HG03025 (cell line): ENCODE measurements around the gene WWTR1.

Experiments
- ATAC-seq: cut with Tn5 transposase; IDR thresholded peaks from one replicate; pipeline ENCODE4 v1.9.1; 2021; ENCODE audit warnings: mild to moderate bottlenecking, moderate library complexity; ENCODE audit not compliant: unreplicated experiment, low FRiP score

The WWTR1 gene

GRCh38 chr3:149626671-149627070, 31.2 kb downstream of the WWTR1 start:
- no peak for ATAC-seq

- ATAC-seq: no peak
Measured at GRCh38 chr3:149625795-149626194, 32.0 kb downstream of the WWTR1 start.

DNA sequence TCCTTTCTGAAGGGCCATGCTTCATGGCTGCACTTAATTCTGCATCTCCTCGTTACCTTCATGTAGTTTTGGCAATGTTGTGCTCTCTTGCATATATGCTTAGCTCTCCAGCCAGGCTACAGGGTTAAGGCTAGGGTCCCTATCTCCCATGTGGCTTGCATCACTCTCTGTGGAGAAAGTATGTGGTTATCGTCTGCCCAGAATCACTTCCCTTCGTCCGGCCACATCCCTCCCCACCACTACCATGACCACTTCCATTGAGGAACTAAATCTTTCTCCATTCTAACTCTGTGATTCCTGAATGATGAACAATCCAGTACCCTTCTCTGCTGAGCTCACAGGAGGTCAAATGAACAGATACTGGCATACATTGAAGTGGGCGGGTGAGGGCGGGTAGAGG, 34.0 kb downstream of the WWTR1 start:
- no peak for ATAC-seq

- peak; percentile 63 for ATAC-seq
Measured at GRCh38 chr3:149621218-149622005, 36.4 kb downstream of the WWTR1 start.

- ATAC-seq: no peak
Measured at GRCh38 chr3:149620291-149621020, 37.4 kb downstream of the WWTR1 start.

DNA sequence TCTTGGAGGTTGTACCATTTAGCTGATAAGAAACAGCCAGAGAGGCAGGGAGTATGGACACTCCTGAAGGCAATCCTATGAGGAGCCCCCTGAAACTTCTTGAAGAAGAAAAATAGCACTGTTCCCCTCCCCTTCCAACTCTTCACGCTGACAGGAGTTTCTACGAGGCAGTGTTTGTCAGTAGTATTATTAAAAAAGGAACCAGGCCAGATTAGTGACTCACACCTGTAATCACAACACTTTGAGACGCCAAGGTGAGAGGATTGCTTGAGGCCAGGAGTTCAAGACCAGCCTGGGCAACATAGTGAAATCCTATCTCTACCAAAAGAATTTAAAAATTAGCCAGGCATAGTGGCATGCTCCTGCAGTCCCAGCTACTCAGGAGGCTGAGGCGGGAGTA, 38.7 kb downstream of the WWTR1 start:
- no peak for ATAC-seq

DNA sequence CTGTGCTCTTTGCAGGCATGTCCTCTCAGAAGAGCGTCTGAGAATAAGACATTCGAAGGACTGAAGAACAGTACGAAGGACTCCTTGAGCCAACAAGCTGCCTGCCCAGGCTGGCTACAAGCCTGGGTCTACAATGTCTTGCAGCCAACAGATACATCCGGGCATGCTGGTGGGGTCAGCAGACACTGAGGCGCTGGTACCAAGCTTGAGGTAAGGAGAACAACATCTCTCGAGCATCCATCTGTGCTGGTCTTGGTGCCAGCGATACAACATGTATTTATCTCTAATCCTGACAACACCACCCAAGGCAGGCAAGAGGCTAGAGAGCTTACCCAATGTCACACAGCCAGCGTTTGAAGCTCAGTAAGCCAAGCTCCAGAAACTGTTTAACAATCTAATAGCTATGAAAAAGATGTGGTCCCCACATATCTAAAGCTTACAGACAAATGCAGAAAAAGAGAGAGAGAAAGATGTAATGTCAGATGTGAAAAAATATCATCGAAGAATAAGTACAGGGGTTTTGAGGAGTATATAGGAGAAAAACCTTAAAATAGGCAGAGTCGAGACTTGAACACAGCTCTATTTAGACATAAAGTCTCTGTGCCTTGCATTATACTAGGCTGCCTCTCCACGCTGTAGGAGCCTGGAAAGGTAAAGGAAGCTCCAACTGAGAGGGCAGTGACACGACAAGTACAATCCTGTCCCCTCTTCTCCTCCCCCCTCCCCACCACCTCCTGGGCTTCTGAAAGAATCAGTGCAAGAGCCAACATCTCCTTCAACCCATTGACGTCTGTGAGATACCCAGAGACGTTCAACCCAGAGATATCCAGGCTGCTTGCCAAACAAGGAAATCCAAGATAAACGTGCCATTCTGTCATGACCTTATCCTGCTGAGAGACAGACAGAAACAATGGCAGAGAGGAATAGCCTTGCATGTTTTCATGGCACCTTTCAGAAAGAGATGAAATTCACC, 39.4 kb downstream of the WWTR1 start:
- ATAC-seq: no peak

GRCh38 chr3:149615731-149616221, 42.0 kb downstream of the WWTR1 start:
- ATAC-seq: no peak

DNA sequence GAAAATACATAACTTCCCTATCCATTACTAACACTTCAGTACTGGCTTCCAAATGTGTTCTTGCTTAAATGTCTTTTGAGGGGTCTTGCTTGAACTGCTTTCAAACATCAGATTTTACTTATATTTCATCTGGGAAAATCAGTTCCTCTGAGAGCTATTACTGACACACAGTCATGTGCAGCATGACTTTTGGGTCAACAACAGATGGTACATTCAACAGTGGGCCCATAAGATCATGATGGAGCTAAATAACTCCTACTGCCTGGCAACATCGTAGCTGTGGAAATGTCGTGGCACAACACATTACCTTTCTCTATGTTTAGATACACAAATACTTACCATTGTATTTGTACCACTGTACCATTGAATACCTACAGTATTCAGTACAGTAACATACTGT, 43.8 kb downstream of the WWTR1 start:
- ATAC-seq: no peak

DNA sequence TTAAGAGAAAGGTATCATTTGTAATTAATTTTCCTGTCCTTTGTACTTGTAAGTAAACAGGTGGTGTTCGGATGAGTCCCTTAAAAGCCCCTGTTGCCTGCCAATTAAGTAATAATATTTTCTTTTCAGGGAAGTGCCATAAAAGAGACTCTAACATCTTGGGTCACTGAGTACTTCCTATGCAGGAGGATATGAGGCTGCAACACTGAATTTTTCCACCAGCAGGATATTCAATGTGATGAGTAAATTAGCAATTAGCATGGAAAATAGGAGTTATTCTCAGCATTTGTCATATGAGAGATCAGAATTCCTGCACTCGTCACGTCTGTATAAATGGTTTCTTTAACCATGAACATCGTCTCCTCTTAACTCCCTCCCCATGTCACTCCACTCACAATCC, 45.4 kb downstream of the WWTR1 start:
- ATAC-seq: no peak

DNA sequence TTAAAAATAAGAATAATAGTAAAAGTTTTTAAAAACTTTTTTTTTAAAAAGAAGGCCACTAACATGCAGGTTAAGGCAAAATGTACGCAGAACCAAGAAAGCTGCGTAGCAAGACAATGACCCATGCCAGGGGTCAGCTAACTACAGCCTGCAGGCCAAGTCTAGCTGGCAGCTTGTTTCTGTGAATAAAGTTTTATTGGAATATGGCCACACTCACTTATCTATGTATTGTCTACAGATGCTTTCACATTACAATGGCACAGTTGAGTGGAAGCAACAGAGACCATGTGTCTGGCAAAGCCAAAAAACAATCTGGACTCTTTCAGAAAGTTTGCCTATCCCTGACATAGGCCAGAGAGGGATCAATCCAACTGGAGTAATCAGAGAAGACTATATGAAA, 46.7 kb downstream of the WWTR1 start:
- ATAC-seq: no peak

DNA sequence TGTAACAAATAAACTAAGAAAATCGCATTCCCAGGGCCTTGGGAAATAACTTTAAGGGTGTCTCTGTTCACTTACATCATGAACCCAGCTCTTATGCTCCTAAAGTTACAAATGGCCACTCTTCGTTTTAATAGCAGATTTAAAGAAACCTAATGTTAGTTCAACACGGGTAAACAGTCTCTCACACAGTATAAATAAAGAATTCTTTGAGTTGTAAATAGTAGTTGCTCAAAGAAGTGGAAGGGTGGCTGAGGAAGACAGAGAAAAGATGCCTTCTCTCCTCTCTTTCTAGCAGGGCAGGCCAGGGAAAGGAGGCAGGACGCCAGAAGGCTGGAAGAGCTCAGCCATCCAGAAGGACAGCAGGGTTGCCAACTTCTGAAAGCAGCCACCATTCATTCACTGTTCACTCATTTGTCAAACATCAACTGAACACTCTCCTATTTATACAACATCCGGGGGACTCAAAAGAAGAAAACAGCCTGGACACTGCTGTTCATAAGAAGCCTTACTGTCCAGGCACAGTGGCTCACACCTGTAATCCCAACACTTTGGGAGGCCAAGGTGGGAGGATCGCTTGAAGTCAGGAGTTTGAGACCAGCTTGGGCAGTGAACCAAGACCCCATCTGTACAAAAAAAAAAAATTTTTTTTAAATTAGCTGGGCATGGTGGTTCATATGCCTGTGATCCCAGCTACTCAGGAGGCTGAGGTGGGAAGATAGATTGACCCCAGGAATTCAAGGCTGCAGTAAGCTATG, 47.3 kb downstream of the WWTR1 start:
- ATAC-seq: no peak

DNA sequence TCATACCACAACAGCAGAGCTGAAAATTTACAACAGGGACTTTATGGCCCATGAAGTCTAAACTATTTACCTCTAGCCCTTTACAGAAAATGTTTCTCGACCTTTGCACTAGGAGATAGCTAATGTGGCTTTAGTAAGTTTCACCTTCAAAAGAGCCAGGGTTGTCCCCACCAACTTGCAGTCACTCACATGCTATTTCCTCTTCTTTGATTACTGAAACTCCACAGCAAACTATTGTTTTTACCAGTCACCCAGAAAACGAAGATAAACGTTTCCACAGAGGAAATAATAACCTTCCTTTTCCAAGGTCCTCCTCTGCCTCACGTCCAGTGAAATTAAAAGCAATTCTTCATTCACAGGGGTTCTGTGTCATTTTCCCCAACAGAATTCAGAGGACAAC, 48.2 kb downstream of the WWTR1 start:
- peak; percentile 88 for ATAC-seq

- ATAC-seq: no peak
Measured at GRCh38 chr3:149608987-149609386, 48.8 kb downstream of the WWTR1 start.

DNA sequence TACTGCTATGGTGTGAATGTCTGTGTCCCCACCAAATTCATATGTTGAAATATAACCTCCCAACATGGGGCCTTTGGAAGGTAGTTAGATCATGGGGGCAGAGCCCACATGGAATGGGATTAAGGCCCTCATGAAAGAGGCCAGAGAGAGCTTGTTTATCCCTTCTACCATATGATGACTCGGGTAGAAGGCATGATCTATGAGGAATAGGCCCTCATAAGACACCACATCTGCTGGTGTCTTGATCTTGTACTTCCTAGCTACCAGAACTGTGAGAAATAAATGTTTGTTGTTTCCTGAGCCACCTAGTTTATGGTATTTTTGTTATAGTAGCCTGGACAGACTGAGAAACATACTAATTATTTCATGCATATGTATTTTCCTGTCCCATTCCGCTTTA, 51.9 kb downstream of the WWTR1 start:
- no peak for ATAC-seq

GRCh38 chr3:149604125-149604875, 53.5 kb downstream of the WWTR1 start:
- no peak for ATAC-seq

GRCh38 chr3:149603126-149604074, 54.4 kb downstream of the WWTR1 start:
- ATAC-seq: no peak

GRCh38 chr3:149600634-149601033, 57.2 kb downstream of the WWTR1 start:
- no peak for ATAC-seq
